H9 (cell line): ENCODE data around the gene PLA2G4D. TPM values are rescaled to one million over a fixed set of nuclear protein-coding genes. Genes with fewer than 3 reads are reported as not detected.

Experiments used
- DNase-seq: peaks from one replicate; pipeline ENCODE4 v3.0.0-alpha.2; 2017
- H2AFZ ChIP-seq: one replicate; pipeline ENCODE4 v1.6.1; 2013; ENCODE audit warnings: mild to moderate bottlenecking, low read length, control low read depth, moderate library complexity
- H2AK5ac ChIP-seq: 2 replicates; pipeline ENCODE4 v1.6.1; 2013; ENCODE audit warnings: low read length, control low read depth, mixed read lengths; ENCODE audit not compliant: insufficient read length
- H2BK120ac ChIP-seq: one replicate; pipeline ENCODE4 v1.6.1; 2013; ENCODE audit warnings: low read depth, mild to moderate bottlenecking, low read length, control low read depth, inconsistent platforms; ENCODE audit not compliant: poor library complexity, severe bottlenecking
- H2BK12ac ChIP-seq: 2 replicates; pipeline ENCODE4 v1.6.1; 2013; ENCODE audit warnings: low read length, control low read depth, mixed read lengths, low read depth; ENCODE audit not compliant: insufficient read length
- H2BK15ac ChIP-seq: 2 replicates; pipeline ENCODE4 v1.6.1; 2013; ENCODE audit warnings: low read depth, low read length, control low read depth
- H2BK20ac ChIP-seq: one replicate; pipeline ENCODE4 v1.6.1; 2013; ENCODE audit warnings: low read depth, mild to moderate bottlenecking, low read length, control low read depth, inconsistent platforms; ENCODE audit not compliant: poor library complexity, severe bottlenecking
- H2BK5ac ChIP-seq: 2 replicates; pipeline ENCODE4 v1.6.1; 2013; ENCODE audit warnings: low read length, control low read depth, mixed read lengths; ENCODE audit not compliant: insufficient read length
- H3K14ac ChIP-seq: 2 replicates; pipeline ENCODE4 v1.6.1; 2013; ENCODE audit warnings: low read length, control low read depth; ENCODE audit not compliant: insufficient read depth
- H3K18ac ChIP-seq: 2 replicates; pipeline ENCODE4 v1.6.1; 2013; ENCODE audit warnings: low read depth, mild to moderate bottlenecking, mixed read lengths, low read length, control low read depth; ENCODE audit not compliant: insufficient read length
- H3K23ac ChIP-seq: 2 replicates; pipeline ENCODE4 v1.6.1; 2013; ENCODE audit warnings: low read length, control low read depth, mixed read lengths, low read depth; ENCODE audit not compliant: insufficient read length
- H3K23me2 ChIP-seq: 2 replicates; pipeline ENCODE4 v1.6.1; 2013; ENCODE audit warnings: low read depth, mild to moderate bottlenecking, mixed read lengths, low read length, control low read depth; ENCODE audit not compliant: insufficient read length, poor library complexity, severe bottlenecking
- H3K27ac ChIP-seq: 2 replicates; pipeline ENCODE4 v1.5.1; 2013; ENCODE audit warnings: low read length, control low read depth, mixed read lengths, low read depth; ENCODE audit not compliant: insufficient read length
- H3K27me3 ChIP-seq: 2 replicates; pipeline ENCODE4 v1.6.1; 2013; ENCODE audit warnings: low read length, control low read depth, inconsistent platforms; ENCODE audit not compliant: insufficient read depth
- H3K4ac ChIP-seq: 2 replicates; pipeline ENCODE4 v1.6.1; 2013; ENCODE audit warnings: low read depth, mild to moderate bottlenecking, control low read depth, inconsistent platforms, low read length, moderate library complexity
- H3K4me1 ChIP-seq: 2 replicates; pipeline ENCODE4 v1.6.1; 2013; ENCODE audit warnings: low read length, control low read depth, inconsistent platforms; ENCODE audit not compliant: insufficient read depth
- H3K4me2 ChIP-seq: 2 replicates; pipeline ENCODE4 v1.6.1; 2013; ENCODE audit warnings: low read length, control low read depth, mixed read lengths; ENCODE audit not compliant: insufficient read length, insufficient read depth
- H3K56ac ChIP-seq: 2 replicates; pipeline ENCODE4 v1.6.1; 2013; ENCODE audit warnings: low read depth, mild to moderate bottlenecking, mixed read lengths, low read length, control low read depth; ENCODE audit not compliant: insufficient read length
- H3K79me1 ChIP-seq: 2 replicates; pipeline ENCODE4 v1.6.1; 2013; ENCODE audit warnings: low read depth, mild to moderate bottlenecking, moderate library complexity, low read length, control low read depth, inconsistent platforms; ENCODE audit not compliant: insufficient read depth, poor library complexity, severe bottlenecking
- H3K79me2 ChIP-seq: 2 replicates; pipeline ENCODE4 v1.6.1; 2013; ENCODE audit warnings: low read length, control low read depth, inconsistent platforms; ENCODE audit not compliant: insufficient read depth
- H3K9ac ChIP-seq: 2 replicates; pipeline ENCODE4 v1.6.1; 2013; ENCODE audit warnings: low read length, control low read depth, mixed read lengths; ENCODE audit not compliant: insufficient read length; ENCODE audit errors: extremely low read depth
- H3K9me3 ChIP-seq: one replicate; pipeline ENCODE4 v1.6.1; 2013; ENCODE audit warnings: low read depth, low read length, inconsistent platforms; ENCODE audit not compliant: control insufficient read depth
- H3T11ph ChIP-seq: one replicate; pipeline ENCODE4 v1.6.1; 2013; ENCODE audit warnings: mild to moderate bottlenecking, low read length, control low read depth, inconsistent platforms
- H4K20me1 ChIP-seq: one replicate; pipeline ENCODE4 v1.6.1; 2013; ENCODE audit not compliant: control insufficient read depth, insufficient read length, insufficient read depth
- H4K5ac ChIP-seq: 2 replicates; pipeline ENCODE4 v1.6.1; 2013; ENCODE audit warnings: low read depth, mild to moderate bottlenecking, mixed read lengths, low read length, control low read depth; ENCODE audit not compliant: insufficient read length
- H4K8ac ChIP-seq: replicated peaks from 2 replicates; pipeline ENCODE4 v1.6.1; 2013; ENCODE audit warnings: low read length, control low read depth, mixed read lengths, low read depth; ENCODE audit not compliant: insufficient read length
- H4K91ac ChIP-seq: 2 replicates; pipeline ENCODE4 v1.6.1; 2013; ENCODE audit warnings: low read depth, mild to moderate bottlenecking, moderate library complexity, mixed read lengths, low read length, control low read depth; ENCODE audit not compliant: insufficient read length
- H3K27ac Mint-ChIP-seq, 3 experiments: 2 replicates in 2 of 3; 3 replicates in 1 of 3; pipeline ENCODE4 v1.8.0; 2020 to 2021; ENCODE audit warnings: mixed read lengths in 3 of 3, mild to moderate bottlenecking in 1 of 3, moderate library complexity in 1 of 3
- H3K27me3 Mint-ChIP-seq: 2 replicates; pipeline ENCODE4 v1.8.0; 2021; ENCODE audit warnings: low read depth, mild to moderate bottlenecking, moderate library complexity, mixed read lengths
- H3K36me3 Mint-ChIP-seq, 3 experiments: 2 replicates in 2 of 3; 3 replicates in 1 of 3; pipeline ENCODE4 v1.8.0; 2020 to 2021; ENCODE audit warnings: low read depth in 3 of 3, mixed read lengths in 3 of 3; ENCODE audit not compliant: insufficient read depth in 1 of 3
- H3K4me1 Mint-ChIP-seq, 2 experiments: 2 replicates each; pipeline ENCODE4 v1.8.0; 2020; ENCODE audit warnings: mixed read lengths in 2 of 2
- H3K4me3 Mint-ChIP-seq, 2 experiments: 2 replicates in 1 of 2; 3 replicates in 1 of 2; pipeline ENCODE4 v1.8.0; 2020 to 2021; ENCODE audit warnings: mild to moderate bottlenecking in 2 of 2, mixed read lengths in 2 of 2, moderate library complexity in 1 of 2
- H3K9me3 Mint-ChIP-seq, 2 experiments: 2 replicates in 1 of 2; 3 replicates in 1 of 2; pipeline ENCODE4 v1.8.0; 2020; ENCODE audit warnings: mild to moderate bottlenecking in 2 of 2, mixed read lengths in 2 of 2, moderate library complexity in 1 of 2
- CTCF ChIP-seq: fragments of 200-600 bp; sonication (generic); conservative IDR thresholded peaks from 3 replicates; pipeline ENCODE4 v1.8.0; 2021; ENCODE audit warnings: antibody characterized with exemption, mild to moderate bottlenecking
- WGBS: extraction: QIAGEN DNeasy Blood & Tissue Kit; methylation state at CpG from one replicate; pipeline ENCODE4 v1.1.7; 2013; ENCODE audit warnings: missing lambda C conversion rate, low lambda C conversion rate, mixed read lengths; ENCODE audit not compliant: insufficient read length; ENCODE audit errors: extremely low coverage; 5-methylcytosine and 5-hydroxymethylcytosine counted together
- total RNA-seq: library from RNA; stranded (reverse); gene quantifications from 2 replicates; pipeline ENCODE4 v1.2.1, GENCODE V29; 2021

The PLA2G4D gene
- total RNA-seq, 1 experiment from 2014 or later, result 0.33 TPM

DNA sequence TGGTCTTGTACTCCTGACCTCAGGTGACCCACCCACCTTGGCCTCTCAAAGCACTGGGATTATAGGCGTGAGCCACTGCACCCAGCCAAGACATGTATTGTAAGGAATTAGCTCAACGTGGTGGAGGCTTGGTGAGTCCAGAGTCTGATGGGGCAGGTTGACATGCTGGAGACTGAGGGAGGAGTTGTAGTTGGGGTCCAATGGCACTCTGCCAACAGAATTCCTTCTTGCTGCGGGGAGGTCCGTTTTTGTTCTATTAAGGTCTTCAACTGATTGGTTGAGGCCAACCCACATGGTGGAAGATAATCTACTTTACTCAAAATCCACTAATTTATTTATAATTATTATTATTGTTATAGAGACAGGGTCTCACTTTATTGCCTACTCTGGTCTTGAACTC, 30.1 kb downstream of the PLA2G4D start:
- Mint-ChIP-seq H3K9me3 (no peaks in the 10 kb centered on the region), H3K27ac (no peak overlapping the region), H3K4me3 (no peak overlapping the region), H3K4me1 (peaks cover 5 to 7% of the 10 kb centered on the region in 2 experiments), H3K36me3 (no peaks in the 10 kb centered on the region), H3K27me3 (peaks cover 1% of the 10 kb centered on the region)
- no peak for DNase-seq
- Histone ChIP-seq H2AK5ac (no peak overlapping the region), H3T11ph (no peak overlapping the region), H3K23ac (no peak overlapping the region), H3K18ac (no peak overlapping the region), H4K20me1 (no peaks in the 10 kb centered on the region), H2BK20ac (no peak overlapping the region), H3K27me3 (no peaks in the 10 kb centered on the region), H3K79me1 (no peaks in the 10 kb centered on the region), H3K4me2 (no peak overlapping the region), H3K79me2 (no peaks in the 10 kb centered on the region), H3K9me3 (no peaks in the 10 kb centered on the region), H3K4ac (no peak overlapping the region), H4K5ac (no peak overlapping the region), H3K9ac (no peak overlapping the region), H2BK5ac (no peak overlapping the region), H3K4me1 (no peaks in the 10 kb centered on the region), H4K8ac (no peak overlapping the region), H2BK120ac (no peak overlapping the region), H2BK15ac (no peak overlapping the region), H3K14ac (no peak overlapping the region), H3K56ac (no peak overlapping the region), H3K27ac (no peak overlapping the region), H2BK12ac (no peak overlapping the region), H2AFZ (no peak overlapping the region), H4K91ac (no peak overlapping the region), H3K23me2 (no peaks in the 10 kb centered on the region)
- TF ChIP-seq CTCF, result no peak
- no CpG with 5 or more reads among the region's 4 CpGs for WGBS
